ENCODE measurements around the gene ADAM12.

GRCh38 chr10:126188679-126189200 lies 199.5 kb downstream of the ADAM12 start:
- no peak for TF ChIP-seq CTCF (IDR thresholded peaks at IDR 0.05; ENCODE audit: low read depth, low read length, poor library complexity, severe bottlenecking)
- no peak for TF ChIP-seq EZH2phosphoT487 (IDR thresholded peaks at IDR 0.05; ENCODE audit: borderline replicate concordance, low read length)

Data from DOHH2 (cell line).